GM12865 (cell line): ENCODE results near the gene CACNA1E.

Experiments
- DNase-seq: peaks from one replicate; pipeline ENCODE4 v3.0.0; 2010; ENCODE audit warnings: low read depth
- H3K4me3 ChIP-seq: 2 replicates; pipeline ENCODE4 v1.5.1; 2011; ENCODE audit warnings: mild to moderate bottlenecking, low read depth, low read length, control low read depth
- TF ChIP-seq, protein P1 (sequence below): IDR thresholded peaks from 2 replicates; pipeline ENCODE4 v1.5.1; 2011; ENCODE audit warnings: low read length, control low read depth, low read depth, inconsistent platforms; ENCODE audit not compliant: insufficient read depth; ENCODE audit errors: missing control alignments

The CACNA1E gene

GRCh38 chr1:181712711-181713110 is 229.4 kb downstream of the CACNA1E start:
- no peak overlapping the region for H3K4me3 ChIP-seq
- TF ChIP-seq, protein P1, sequence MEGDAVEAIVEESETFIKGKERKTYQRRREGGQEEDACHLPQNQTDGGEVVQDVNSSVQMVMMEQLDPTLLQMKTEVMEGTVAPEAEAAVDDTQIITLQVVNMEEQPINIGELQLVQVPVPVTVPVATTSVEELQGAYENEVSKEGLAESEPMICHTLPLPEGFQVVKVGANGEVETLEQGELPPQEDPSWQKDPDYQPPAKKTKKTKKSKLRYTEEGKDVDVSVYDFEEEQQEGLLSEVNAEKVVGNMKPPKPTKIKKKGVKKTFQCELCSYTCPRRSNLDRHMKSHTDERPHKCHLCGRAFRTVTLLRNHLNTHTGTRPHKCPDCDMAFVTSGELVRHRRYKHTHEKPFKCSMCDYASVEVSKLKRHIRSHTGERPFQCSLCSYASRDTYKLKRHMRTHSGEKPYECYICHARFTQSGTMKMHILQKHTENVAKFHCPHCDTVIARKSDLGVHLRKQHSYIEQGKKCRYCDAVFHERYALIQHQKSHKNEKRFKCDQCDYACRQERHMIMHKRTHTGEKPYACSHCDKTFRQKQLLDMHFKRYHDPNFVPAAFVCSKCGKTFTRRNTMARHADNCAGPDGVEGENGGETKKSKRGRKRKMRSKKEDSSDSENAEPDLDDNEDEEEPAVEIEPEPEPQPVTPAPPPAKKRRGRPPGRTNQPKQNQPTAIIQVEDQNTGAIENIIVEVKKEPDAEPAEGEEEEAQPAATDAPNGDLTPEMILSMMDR, result no peak
- no peak for DNase-seq

- DNase-seq, result no peak
- no peak overlapping the region for H3K4me3 ChIP-seq
- TF ChIP-seq, protein P1, result no peak
These were observed 231.1 kb downstream of the CACNA1E start for GRCh38 chr1:181714428-181714827.

DNA sequence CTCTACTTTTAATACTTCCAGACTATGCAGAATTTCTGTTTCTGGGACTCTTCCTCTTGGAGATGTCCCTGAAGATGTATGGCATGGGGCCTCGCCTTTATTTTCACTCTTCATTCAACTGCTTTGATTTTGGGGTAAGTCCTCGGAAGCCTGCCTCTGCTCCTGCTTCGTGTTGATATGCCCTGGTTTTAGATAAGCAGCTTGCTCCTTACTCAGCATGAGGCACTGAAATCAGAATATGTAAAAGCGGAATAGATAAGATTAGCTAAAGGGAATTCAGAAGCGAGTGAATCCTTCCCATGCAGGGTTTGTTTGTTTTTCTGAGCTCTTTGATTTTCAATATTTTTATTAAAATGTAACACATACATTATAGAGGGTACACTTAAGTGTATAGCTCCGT is 234.7 kb downstream of the CACNA1E start:
- DNase-seq, result no peak
- no peak overlapping the region for H3K4me3 ChIP-seq
- TF ChIP-seq, protein P1, result no peak

DNA sequence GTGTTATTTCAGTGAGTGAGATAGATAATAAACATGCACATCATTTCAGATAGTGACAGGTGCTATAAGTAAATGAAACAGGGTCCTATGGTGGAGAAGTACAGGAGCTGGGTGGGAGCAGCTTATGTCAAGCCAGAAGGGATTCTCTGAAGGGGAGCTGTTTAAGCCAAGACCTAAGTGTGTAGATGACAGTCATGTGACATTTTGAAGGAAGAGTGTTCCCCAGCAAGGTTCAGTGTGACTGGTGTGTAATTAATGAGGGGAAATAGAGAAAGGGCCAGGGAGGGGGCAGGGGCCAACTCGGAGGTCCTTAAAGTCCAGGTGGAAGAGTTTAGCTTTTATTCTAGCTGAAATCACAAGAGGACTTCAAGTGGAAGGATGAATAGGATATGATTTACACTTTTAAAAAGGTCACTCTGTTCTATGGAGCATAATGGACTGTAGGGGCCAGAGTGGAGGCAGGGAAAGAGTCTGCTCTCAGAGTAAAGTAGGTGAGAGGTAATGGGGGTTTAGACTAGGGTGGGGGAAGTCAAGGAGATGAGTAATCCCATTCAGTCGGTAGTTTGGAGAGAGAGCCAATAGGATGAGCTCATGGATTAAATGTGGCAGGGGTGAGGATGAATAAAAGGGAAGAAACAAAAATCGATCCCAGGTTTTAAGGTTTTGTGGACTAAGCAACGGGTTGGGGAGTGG is 243.1 kb downstream of the CACNA1E start:
- TF ChIP-seq, protein P1, result no peak
- H3K4me3 ChIP-seq, result no peak overlapping the region
- no peak for DNase-seq

DNA sequence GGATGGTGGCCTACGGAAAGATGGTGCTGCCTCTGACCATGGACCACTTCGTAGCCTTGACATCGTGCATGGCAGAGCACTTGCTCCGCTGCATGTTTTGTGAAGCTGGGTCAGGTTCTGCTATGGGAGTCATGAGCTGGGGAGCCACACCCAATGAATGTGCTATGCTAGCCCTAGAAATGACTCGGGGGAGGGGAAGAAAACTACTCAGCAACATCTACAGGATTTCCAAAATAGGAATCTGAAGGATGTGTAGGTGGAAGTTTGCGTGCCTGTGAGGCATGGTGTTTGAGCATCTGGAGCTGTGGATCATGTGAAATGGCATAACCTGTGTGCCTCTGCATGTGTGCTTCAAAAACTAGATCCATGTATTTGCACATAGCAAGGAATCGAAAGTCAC is 247.3 kb downstream of the CACNA1E start:
- TF ChIP-seq, protein P1, result no peak
- no peak overlapping the region for H3K4me3 ChIP-seq
- no peak for DNase-seq

- H3K4me3 ChIP-seq, result no peak overlapping the region
- TF ChIP-seq, protein P1, result no peak
- DNase-seq, result no peak
These were observed 249.1 kb downstream of the CACNA1E start for GRCh38 chr1:181732218-181732990.

DNA sequence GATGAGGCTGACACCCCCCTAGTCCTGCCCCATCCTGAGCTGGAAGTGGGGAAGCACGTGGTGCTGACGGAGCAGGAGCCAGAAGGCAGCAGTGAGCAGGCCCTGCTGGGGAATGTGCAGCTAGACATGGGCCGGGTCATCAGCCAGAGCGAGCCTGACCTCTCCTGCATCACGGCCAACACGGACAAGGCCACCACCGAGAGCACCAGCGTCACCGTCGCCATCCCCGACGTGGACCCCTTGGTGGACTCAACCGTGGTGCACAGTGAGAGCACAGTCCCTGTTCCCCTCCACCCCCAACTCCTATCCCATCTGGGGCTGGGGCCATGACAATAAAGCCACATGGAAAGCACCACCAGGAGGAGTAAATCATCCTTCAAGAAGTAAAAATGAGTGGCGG is 250.2 kb downstream of the CACNA1E start:
- DNase-seq, result no peak
- TF ChIP-seq, protein P1, result no peak
- no peak overlapping the region for H3K4me3 ChIP-seq
